Measurements from ENCODE around the gene CERKL.

CERKL gene

GRCh38 chr2:181680937-181681811 is 24.3 kb upstream of the CERKL start:
- Histone ChIP-seq H2AFZ (ENCODE audit: low read depth) (no peak overlapping the region), H3K36me3 (ENCODE audit: insufficient read depth) (no peaks in the 10 kb centered on the region), H3K9ac (no peak overlapping the region), H3K79me2 (ENCODE audit: insufficient read depth, low read depth) (no peaks in the 10 kb centered on the region), H3K4me2 (no peak overlapping the region), H3K4me3 (IDR thresholded peaks at IDR 0.05; ENCODE audit: insufficient read depth, low read depth, low read length) (no peak overlapping the region), H3K27me3 (ENCODE audit: insufficient read depth, low read depth) (no peaks in the 10 kb centered on the region), H3K4me1 (ENCODE audit: low read depth, poor library complexity, severe bottlenecking) (no peaks in the 10 kb centered on the region), H4K20me1 (ENCODE audit: insufficient read depth) (no peaks in the 10 kb centered on the region), H3K27ac (no peak overlapping the region)
- no peak for TF ChIP-seq CTCF (conservative IDR thresholded peaks at IDR 0.05; ENCODE audit: low read depth, low read length)

- no peak within 1 kb of the TSS for H3K4me3 ChIP-seq (IDR thresholded peaks at IDR 0.05; ENCODE audit: insufficient read depth, low read depth, low read length)
Measured at GRCh38 chr2:181680055-181680936, 23.4 kb upstream of the CERKL start, which contains the start of gene NEUROD1. Gene NEUROD1, minus strand, starts transcription at chr2:181680517. Its CDS starts 1,657 bp downstream, at chr2:181678860.

GRCh38 chr2:181679544-181679979 is 22.7 kb upstream of the CERKL start:
- Histone ChIP-seq H3K4me3 (IDR thresholded peaks at IDR 0.05; ENCODE audit: insufficient read depth, low read depth, low read length) (no peak overlapping the region), H3K27me3 (ENCODE audit: insufficient read depth, low read depth) (no peaks in the 10 kb centered on the region), H3K4me2 (no peak overlapping the region), H2AFZ (ENCODE audit: low read depth) (no peak overlapping the region), H3K79me2 (ENCODE audit: insufficient read depth, low read depth) (no peaks in the 10 kb centered on the region), H3K9ac (no peak overlapping the region), H3K4me1 (ENCODE audit: low read depth, poor library complexity, severe bottlenecking) (no peaks in the 10 kb centered on the region), H4K20me1 (ENCODE audit: insufficient read depth) (no peaks in the 10 kb centered on the region), H3K27ac (no peak overlapping the region), H3K36me3 (ENCODE audit: insufficient read depth) (no peaks in the 10 kb centered on the region)
- no peak for TF ChIP-seq CTCF (conservative IDR thresholded peaks at IDR 0.05; ENCODE audit: low read depth, low read length)

More at GRCh38 chr2:181680055-181680936, 23.4 kb upstream of the CERKL start, which contains the start of gene NEUROD1:
- Histone ChIP-seq H3K9ac (no peak within 1 kb of the TSS), H3K4me2 (no peak within 1 kb of the TSS), H3K27ac (no peak within 1 kb of the TSS), H3K4me1 (ENCODE audit: low read depth, poor library complexity, severe bottlenecking) (no peaks in the 10 kb centered on the region), H2AFZ (ENCODE audit: low read depth) (no peak within 1 kb of the TSS), H3K36me3 (ENCODE audit: insufficient read depth) (no peaks in the 10 kb centered on the region), H3K79me2 (ENCODE audit: insufficient read depth, low read depth) (no peaks in the 10 kb centered on the region), H4K20me1 (ENCODE audit: insufficient read depth) (no peaks in the 10 kb centered on the region), H3K27me3 (ENCODE audit: insufficient read depth, low read depth) (no peaks in the 10 kb centered on the region)
- no peak for TF ChIP-seq CTCF (conservative IDR thresholded peaks at IDR 0.05; ENCODE audit: low read depth, low read length)

GRCh38 chr2:181678861-181679543 is 22.1 kb upstream of the CERKL start:
- Histone ChIP-seq H3K79me2 (ENCODE audit: insufficient read depth, low read depth) (no peaks in the 10 kb centered on the region), H3K27me3 (ENCODE audit: insufficient read depth, low read depth) (no peaks in the 10 kb centered on the region), H4K20me1 (ENCODE audit: insufficient read depth) (no peaks in the 10 kb centered on the region), H3K4me2 (no peak overlapping the region), H2AFZ (ENCODE audit: low read depth) (no peak overlapping the region), H3K36me3 (ENCODE audit: insufficient read depth) (no peaks in the 10 kb centered on the region), H3K4me1 (ENCODE audit: low read depth, poor library complexity, severe bottlenecking) (no peaks in the 10 kb centered on the region), H3K9ac (no peak overlapping the region), H3K27ac (no peak overlapping the region), H3K4me3 (IDR thresholded peaks at IDR 0.05; ENCODE audit: insufficient read depth, low read depth, low read length) (no peak overlapping the region)
- no peak for TF ChIP-seq CTCF (conservative IDR thresholded peaks at IDR 0.05; ENCODE audit: low read depth, low read length)

Data from KMS-11 (cell line).